GM21528 (cell line): ENCODE results near the gene CX3CR1.
"Not testable (repeated sequence)": the region's sequence is repeated elsewhere in the genome, so short reads cannot be mapped to it uniquely, and the experiment has no call there.

ENCODE experiments used
- ATAC-seq: cut with Tn5 transposase; IDR thresholded peaks from one replicate; pipeline ENCODE4 v1.9.1; 2021; ENCODE audit warnings: mild to moderate bottlenecking, moderate library complexity; ENCODE audit not compliant: unreplicated experiment, low FRiP score

The CX3CR1 gene

DNA sequence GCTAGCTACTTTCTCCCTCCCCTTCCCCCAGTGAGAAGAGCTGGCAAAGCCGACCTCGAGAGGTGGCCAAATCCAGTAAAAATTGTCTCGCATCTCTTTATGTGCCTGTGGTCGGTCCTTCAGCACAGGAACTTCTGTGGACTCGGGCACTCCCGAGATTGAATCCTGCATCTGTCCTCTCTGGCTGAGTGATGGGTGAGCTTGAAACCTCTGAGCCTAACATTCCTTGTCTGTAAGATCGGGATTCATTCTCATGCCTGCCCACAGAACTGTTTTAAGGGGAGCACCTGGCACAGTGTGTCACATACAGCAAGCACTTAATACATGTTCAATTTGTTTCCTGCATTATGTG lies 11.3 kb downstream of the CX3CR1 start:
- ATAC-seq = no peak

DNA sequence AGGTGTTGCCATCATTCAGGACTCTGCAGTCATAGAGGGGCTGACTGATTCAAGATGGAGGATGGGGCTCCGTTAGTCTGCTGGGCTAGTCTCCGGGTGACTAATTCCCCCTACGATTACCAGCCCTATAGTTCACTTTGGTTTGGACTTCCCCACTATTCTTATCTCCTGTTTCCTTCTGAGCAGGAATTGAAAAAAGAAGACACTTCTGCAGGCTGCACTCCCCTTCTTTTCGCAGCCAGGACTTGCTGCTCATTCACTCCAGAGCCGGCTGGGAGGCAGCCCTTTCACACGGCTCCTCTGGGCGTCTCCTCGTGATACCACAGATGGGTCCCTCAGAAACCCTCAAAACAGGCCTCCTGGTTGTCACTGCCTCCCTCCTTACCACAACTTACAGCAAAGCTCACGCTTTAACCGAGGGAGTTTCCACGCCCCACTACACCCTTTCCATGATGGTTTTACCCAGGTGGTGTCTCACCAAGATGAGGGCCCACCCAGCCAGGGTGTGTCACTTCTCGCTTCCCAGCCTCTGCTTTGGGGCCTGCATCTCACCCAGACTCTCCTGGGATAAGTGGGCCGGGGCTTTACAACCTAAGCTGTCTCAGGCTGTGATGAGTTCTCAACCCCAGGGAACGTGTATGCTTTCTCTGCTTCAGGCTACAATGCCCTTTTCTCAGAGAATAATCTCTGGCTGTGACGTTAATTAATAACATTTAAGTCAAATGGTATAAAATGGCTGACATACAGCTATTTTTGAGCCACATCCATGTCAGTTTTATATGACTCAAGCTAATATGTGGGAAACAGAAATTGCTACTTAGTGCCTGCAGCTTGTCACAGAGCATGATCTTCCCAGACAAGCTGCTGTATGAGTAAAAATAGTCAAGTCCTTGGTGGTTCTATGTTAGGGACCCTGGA lies 11.9 kb downstream of the CX3CR1 start:
- ATAC-seq = no peak

DNA sequence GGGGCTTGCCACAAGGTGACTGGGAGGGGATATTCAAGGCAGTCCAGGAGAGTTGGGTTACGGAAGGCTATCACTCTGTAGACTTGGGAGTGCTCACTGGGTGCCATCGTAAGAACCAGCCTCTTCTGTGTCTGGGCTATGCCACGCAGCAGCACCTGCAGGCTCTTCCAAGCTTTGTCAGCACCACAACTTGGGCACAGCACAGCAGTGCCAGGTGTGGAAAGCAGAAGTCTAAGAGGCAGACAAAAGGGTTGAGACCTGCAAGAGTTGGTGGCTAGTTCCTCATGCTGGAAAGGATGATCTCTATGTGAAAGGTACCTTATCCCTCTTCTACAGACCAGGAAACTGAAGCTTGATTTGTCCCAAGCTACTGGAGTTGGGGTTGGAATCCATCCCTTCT lies 15.8 kb downstream of the CX3CR1 start:
- no peak for ATAC-seq

DNA sequence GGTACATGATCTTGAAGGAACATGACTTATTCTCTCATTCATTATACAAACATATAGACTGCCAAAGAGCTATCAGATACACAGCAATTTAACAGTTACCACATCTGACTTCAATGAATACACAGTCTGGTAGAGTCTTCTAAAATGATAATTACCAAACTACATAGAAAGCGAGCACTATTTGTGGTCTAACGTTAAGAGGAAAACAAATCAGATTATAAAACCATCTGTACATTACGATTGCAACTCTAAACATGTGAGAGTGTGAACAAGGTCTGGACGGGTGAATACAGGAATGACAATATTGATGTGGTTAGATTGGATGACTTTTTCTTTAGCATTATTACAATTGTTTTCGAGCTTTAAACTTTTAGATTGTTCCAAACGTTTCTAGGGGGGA lies 16.3 kb downstream of the CX3CR1 start:
- no peak for ATAC-seq

DNA sequence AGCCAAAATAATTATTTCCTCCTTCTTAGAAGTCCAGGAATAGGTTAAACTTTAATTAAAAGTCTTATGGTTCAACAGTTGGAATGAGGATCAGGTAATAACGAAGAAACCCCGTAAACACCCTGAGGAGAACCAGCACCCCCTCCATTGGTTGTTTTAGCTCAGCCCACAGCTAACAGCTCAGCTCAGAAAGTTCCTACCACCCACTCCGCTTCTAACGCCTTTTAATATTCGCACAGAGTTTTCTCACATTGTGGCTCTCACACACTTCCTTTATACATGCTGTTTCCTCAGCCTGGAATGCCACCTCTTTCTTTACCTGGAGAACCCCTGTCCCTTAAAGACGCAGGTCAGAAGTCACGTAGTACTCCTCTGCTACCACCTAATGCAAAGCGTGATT lies 17.0 kb downstream of the CX3CR1 start:
- ATAC-seq = no peak

DNA sequence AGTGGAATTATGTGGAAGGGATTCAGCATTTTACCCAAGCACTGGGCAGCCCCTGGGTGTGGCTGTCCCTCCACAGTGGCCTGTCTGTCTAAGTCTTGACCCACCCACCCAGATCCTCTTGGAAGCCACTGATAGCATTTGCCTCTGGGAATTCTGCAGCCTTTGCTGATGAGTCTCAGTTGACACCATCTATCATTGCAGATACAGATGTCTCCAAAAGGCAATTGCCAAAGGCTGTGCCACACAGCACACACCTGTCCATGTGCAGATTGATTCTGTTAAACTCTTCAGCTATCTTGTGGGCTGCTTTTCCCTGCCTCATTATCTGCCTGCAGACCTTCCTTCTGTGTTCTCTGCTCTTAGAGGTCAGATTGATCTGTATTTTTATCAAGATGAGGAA lies 18.1 kb downstream of the CX3CR1 start:
- ATAC-seq = no peak

DNA sequence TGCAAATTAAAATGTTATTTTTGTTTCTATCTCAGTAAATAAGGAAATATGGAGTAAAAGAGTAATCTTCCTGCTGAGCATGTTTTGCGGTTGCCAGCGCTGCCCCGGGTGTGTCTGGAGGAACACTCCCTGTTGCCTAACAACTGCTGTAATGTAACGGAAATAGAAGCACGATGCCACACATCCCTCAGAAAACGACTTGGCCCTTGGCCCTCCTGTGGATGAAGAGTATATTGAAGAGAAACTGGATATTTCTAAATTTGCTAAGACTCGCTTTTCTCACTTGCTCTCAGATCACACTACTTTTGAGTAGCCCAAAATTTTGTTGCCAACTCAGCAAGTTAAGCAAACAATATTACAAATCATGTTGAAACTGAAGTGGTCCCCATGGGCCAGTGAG lies 18.9 kb downstream of the CX3CR1 start:
- ATAC-seq = no peak

DNA sequence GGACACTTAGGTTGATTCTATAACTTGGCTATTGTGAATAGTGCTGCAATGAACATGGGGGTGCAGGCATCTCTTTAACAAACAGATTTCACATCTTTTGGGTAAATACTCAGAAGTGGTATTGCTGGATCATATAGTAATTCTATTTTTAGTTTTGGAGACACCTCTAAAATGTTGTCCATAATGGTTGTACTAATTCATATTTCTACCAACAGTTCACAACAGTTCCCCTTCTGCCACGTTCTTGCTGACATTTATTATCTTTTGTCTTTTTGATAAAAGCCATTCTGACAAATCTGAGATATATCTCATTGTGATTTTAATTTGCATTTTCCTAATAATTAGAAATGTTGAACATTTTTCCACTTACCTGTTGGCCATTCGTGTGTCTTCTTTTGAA lies 19.5 kb downstream of the CX3CR1 start:
- no peak for ATAC-seq

DNA sequence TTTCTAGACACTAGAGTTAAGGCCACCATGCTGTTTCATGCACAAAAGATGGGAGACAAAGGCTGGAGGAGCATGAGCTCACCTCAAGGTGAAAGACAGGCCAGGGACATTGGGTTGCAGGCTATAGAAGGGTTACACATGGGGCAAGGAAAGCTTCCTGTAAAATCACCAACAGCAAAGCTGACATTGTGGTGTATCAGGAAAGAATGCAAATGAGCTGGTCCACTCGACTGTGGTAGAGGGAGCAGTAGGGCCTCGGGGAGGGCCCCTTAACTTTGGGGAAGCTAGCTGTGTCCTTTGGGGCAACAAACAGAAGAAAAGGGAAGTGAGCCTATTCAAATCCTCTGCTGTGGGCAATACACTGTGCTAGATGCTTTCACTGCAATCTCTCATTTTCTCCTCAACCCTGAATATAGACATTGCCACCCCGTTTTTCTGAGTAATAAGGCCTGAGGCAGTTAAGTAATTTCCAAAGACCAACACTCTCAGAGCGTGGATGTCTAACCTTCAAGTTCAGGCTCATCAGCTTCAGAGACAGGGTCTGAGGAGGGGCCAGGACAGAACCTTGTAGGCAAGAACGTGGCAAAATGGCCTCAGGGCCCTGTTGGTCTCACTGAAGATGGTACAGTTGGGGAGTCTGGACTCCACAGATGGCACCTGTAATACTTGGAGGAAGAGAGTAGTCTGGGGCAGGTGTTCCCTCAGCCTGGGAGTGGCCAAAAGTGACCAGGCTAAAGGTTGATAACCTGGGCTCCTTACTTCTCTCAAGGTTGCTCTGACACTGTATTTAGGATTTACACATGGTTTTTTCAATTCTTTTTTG lies 24.1 kb downstream of the CX3CR1 start:
- ATAC-seq = peak; percentile 99

DNA sequence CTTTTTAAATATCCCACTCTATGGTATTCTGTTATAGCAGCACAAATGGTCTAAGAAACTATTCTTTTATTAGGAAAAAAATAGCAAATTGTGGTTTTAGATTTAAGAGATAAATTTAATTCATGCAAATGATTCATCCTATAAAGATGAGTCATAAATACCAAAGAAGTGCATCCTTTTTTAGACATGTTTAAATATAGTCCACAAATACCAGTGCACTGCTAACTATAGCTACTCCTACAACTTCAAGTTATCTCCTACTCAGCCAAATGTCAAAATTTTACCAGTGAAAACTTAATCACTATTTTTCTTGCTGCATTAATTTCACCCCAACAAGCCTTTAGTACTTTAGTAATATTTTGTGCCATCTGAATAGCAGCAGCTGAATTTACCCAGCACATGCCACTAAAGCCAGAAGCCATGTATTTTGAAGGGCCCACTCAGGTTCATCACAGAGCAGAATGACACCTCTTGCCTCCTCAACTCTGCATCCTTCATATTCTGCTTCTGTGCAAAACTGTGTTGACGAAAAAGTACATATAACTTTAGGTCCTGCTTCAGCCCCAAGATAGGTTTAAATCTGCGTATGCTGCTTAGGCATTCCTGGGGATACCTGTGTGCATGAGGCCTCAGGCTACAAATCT lies 24.9 kb downstream of the CX3CR1 start:
- ATAC-seq = peak; percentile 5

DNA sequence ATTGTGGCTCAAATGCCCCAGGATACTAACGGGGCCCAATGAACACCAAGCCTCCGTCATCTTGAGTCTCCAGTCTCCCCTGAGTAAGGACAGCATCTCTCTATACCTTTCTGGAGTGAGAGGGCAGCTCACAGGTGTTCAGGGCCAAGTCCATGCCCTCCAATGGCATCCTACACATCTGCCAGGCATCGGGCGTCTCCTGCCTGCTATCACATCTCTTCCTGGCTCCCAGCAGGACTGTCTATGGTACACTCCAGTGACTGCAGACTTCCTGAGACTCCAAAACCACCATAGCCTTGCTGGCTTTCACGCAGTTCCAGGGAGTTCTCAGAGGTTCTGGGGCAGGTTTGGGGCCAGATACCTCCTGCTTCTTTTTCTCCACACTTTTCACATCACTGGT lies 28.3 kb downstream of the CX3CR1 start:
- ATAC-seq = no peak

DNA sequence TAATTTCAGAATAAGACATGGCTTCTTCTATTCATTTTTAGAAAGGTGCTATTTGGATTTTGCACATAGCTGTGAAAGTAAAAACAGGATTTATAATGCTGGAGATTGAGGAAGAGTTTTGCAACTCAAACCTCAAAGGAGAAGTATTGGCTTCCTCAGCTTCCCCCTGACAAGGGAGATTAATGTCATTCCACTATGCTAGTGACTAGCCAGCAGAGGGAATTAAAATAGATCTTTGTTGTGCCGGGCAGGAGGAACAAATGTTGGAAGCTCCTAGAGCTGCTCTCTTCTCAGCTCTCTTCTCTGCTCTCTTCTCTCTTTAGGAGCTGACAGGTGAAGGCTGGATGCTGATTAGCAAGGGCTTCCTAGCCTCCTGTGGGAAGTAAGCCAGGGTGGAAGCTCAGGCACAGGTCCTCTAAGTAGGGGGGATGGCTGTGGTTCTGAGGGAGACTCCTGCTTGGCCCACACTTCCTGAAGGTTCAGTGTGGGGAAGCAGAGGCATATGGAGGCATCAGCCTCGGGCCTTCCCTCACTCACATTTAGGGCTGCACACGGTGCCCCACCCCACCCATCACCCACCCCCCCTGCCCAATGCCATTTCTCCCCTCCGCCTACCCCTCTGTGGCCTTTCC lies 29.6 kb downstream of the CX3CR1 start:
- ATAC-seq = no peak

DNA sequence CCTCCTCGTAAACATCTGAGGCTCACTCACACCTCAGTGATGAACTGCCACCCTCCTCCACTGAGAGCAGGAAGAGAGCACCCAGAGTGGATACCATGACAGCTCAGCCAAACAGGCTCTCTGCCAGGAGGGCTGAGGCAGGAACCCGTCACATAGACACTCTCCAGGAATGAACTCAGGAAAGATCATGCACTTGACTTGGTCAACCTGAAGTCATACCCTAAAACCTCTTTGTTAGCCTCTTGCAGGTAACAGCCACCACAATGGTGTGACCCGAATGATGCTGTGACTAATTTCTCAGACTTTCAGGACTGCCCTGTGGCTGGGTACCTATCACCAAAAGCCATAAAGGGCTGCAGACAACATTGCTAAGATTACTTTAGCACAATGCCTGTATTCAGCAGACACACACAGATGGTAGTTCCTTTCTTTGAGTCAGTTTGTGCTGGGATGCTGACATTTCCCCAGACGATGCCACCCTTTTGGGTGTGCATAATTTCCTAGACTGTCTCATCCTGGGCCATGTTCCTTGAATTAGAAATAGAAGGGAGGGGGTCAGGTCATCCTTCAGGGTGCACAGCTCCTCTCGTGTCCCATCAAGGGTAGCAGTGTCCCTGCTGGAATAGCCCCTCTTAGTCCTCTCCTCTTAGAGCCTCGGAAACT lies 30.3 kb downstream of the CX3CR1 start:
- ATAC-seq = no peak

DNA sequence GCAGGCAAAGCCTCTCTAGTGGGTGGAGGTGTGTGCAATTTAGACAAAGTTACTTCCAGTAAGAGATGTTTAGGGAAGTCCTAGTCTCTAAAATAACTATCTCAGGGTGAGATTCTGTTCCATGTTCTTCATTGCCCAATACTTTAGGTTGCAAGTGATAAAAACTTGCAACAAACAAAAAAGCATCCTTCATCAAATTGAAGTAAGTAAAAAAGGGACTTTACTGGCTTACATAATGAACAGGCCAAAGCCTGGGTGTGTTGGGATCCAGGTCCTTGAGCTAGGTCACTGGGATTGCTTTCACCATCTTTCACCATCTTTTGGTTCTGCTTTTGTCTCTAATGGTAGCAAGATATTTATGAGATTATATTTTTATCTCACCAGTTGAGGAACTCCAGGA lies 38.3 kb downstream of the CX3CR1 start:
- ATAC-seq = no peak

DNA sequence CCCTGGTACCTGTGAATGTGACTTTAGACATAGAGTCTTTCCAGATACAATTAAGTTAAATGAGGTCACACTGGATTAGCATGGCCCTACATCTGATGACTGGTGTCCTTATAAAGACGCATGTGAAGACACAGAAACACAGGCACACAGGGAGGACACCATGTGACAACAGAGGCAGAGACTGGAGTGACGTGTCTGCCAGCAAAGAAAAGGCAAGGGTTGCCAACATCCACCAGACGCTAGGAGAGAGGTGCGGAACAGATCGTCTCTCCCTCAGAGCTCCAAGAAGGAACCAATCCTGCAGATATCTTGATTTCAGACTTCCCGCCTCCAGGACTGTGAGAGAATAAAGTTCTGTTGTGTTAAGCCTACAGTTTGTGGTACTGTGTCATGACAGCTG lies 42.8 kb downstream of the CX3CR1 start:
- no peak for ATAC-seq

DNA sequence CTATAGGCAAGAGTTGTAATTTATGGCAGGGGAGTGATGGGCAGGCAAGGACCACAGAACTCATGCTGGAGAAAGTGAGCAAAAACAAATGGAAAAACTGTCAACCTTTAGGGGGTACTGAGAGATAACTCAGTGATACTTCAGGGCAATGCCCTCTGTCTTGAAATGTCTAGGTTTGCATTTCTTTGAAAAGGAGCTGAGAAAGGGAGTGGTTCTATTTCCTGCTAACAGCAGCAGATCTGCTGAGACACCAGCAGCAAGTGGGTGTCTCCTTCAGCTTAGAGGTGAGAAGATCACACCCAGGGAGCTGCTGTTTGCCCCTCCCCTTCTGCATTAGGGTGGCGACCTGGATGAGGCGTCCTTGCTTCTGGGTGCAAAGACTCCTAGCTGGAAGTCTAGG lies 45.2 kb downstream of the CX3CR1 start:
- ATAC-seq = no peak

DNA sequence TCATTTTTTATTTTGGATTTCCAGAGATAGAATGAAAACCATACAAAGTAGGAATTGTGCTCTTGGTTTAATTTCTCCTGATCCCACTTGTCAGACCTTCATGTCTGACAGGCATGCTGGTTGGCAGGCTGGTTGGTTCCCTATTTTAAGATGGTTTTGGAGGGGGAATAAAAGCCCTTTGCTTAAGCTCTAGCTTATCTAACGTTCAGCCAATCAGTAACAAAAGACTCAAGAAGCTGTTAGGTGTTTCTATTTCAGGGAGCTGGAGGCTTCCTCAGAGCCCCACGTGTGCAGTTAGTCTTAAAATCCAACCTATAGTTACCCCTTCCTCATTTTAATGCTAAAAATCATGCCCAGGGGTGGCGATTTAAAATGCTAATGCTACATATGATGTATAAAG lies 47.0 kb downstream of the CX3CR1 start:
- no peak for ATAC-seq

DNA sequence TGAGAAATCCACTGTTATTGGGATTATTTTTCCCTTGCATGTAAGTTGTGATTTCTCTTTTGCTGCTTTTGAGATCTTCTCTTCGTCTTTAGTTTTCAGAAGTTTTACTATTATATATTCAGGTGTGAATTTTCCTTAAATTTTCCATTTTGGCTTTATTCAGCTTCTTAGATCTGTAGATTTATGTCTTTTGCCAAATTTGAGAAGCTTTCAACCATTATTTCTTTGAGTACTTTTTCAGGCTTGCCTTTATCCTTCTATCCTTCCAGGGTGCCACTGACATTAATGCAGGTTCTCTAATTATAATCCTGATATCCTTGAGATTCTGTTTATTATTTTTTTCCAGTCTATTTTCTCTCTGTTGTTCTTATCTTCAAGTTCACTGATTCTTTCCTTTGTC lies 49.4 kb downstream of the CX3CR1 start:
- ATAC-seq = no peak

DNA sequence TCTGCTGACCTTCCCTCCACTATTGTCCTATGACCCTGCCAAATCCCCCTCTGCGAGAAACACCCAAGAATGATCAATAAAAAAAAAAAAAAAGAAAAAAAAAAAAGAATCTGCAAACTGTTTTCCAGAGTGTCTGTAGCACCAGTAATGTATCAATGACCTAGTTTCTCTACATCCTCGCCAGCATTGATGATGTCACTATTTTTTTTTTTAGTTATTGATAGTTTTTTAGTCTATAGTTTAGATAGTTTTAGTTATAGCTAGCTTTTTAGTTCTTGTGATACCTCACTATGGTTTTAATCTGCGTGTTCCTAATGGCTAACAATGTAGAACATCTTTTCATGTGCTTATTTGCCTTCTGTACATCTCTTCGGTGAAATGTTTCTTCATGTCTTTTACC lies 51.3 kb downstream of the CX3CR1 start:
- no peak for ATAC-seq

DNA sequence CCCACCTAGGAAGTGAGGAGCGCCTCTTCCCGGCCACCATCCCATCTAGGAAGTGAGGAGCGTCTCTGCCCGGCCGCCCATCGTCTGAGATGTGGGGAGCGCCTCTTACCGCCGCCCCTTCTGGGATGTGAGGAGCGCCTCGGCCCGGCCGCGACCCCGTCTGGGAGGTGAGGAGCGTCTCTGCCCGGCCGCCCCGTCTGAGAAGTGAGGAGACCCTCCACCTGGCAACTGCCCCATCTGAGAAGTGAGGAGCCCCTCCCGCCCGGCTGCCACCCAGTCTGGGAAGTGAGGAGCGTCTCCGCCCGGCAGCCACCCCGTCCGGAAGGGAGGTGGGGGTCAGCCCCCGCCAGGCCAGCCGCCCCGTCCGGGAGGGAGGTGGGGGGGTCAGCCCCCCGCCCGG lies 52.2 kb downstream of the CX3CR1 start:
- ATAC-seq = not testable (repeated sequence)
